Daoy (cell line): Measurements from ENCODE around the gene ZNF628. TPM values are rescaled to one million over a fixed set of nuclear protein-coding genes. Genes with fewer than 3 reads are reported as not detected.

Experiments used
- DNase-seq: peaks from one replicate; pipeline ENCODE4 v3.0.0-alpha.2; 2015; ENCODE audit warnings: low read depth
- total RNA-seq: library from RNA; depleted of rRNA; stranded (reverse); fragments of >200 nt; shearing (Covaris generic); gene quantifications from 2 replicates; pipeline ENCODE4 v1.2.3, GENCODE V29; 2014

The ZNF628 gene
- total RNA-seq, 1 experiment from 2014 or later: 3.4 TPM

DNA sequence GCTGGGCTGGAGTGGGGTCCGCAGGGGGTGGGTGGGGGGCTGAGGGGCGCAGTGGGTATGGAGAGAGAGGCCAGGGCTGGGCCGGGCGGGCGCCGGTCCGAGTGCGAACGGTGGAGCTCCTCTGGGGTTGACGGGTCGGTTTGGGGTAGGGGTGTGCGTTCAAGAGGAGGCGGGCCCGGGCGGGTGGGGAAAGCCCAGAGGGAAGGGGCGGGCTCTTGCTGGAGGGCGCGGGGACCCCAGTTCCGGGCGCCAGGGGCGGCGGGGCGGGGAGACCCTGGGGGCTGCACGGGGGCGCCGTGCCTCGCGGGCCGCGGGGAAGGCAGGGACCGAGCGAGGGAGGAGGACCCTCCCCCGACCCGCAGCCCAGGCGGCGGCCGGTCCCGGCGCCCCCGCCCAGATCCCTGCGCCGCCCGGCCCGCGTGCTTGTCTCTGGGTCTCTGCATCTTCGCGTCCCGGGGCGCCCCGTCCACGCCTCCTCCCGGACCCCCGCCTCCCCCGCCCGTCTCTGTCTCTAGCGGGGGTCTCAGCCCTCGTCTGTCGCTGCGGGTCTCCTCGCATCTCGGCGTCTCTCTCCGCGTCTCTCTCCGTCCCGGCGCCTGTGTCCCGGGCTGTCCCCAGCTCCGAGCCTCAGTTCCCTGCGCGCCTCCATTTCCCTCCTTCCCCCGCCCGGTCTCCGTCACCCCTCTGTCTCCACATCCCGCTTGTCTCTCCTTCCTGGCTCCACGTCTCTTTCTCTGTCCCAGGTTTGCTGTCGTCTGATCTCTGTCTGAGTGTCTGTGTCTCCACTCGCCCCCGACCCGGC is 25.1 kb upstream of the ZNF628 start:
- DNase-seq: peak; percentile 39

GRCh38 chr19:55451965-55452748 is 24.3 kb upstream of the ZNF628 start:
- peak; percentile 32 for DNase-seq

DNA sequence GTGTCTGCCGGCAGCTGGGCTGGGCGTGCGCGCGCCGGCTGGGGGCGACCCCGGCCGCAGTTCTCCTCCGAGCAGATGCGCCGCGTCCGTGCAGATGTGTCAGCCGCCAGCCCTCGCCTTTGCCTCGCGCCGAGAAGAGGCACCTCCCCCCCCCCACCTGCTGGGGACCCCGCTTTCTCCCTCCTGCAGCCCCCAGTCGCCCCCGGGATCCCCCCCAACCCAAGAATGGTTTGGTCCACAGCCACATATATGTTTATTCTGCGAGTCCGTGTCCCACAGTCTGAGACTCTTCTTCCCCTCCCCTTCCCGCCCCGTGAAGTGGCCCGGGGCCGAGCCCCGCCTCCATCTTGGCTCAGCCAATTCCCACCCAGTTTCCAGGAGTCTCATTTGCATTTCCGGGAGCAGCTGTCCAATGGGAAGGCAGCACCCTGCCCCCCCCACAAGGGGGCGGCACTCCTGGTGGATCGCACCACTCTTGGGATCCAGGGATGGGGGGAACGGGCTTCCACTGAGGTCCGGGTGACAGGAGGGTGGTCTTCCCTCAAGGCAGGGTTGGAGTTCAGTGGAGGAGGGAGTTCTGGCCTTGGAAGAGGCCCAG is 23.6 kb upstream of the ZNF628 start:
- DNase-seq: peak; percentile 85

GRCh38 chr19:55453511-55454260 is 22.7 kb upstream of the ZNF628 start:
- no peak for DNase-seq

DNA sequence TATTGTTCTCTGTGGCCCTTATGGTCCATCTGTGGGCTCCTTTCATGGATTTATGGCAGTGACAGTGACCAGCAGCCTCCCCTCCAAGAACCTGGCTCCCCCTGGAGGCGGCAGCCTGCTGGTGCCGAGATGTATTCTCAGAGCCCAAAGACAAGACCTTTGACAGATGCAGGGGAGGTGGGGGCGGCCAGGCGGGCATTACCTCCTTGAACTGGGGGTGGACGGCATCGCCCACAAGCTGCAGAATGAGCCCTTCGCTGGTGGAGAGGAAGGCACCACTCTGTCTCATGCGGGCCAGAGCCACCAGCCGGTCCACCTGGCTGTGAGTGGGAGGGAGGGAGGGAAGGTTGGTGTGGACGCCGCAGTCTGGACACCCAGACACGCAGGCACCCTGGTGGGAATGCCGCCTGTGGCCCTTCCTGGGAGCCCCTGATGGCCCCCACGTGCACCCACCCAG is 21.6 kb upstream of the ZNF628 start:
- peak; percentile 51 for DNase-seq

DNA sequence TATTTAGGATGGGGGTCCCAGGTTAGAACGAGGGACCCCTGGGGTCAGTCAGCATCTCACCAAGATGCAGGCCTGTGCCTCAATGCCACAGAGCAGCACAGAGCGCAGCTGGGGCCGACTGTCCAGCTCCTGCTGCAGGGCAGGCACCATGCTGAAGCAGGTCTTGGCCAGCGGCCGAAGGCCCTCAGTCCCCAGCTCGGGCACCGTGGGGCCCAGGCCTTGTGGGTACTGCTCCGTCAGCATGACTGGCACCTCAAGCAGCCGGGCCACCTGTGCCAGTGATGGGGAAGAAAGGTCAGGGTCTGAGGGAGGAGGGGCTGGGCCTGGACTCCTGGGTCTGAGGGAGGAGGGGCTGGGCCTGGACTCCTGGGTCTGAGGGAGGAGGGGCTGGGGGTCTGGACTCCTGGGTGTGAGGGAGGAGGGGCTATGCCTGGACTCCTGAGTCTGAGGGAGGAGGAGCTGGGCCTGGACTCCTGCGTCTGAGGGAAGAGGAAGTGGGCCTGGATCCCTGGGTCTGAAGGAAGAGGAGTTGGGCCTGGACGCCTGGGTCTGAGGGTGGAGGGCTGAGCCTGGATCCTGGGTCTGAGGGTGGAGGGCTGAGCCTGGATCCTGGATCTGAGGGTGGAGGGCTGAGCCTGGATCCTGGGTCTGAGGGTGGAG is 20.7 kb upstream of the ZNF628 start:
- no peak for DNase-seq

DNA sequence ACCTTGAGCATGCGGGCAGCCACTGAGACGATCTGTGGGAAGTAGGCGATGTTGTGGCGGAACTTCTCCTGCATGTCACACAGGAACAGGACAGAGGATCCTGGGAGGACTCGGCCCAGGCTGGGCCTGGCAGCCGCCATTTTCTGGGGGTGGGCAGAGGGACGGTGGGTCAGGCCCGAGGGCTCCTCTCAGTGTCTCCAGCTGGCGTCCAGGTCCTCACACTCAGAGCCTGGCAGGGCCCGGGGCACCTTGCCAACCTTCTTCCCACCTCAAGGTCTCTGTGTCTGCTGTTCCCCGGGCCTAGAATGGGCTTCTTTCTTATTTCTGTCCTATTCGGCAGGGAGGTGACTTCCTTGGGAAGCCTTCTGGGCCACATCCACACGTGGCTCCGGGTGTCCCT is 20.1 kb upstream of the ZNF628 start:
- no peak for DNase-seq

DNA sequence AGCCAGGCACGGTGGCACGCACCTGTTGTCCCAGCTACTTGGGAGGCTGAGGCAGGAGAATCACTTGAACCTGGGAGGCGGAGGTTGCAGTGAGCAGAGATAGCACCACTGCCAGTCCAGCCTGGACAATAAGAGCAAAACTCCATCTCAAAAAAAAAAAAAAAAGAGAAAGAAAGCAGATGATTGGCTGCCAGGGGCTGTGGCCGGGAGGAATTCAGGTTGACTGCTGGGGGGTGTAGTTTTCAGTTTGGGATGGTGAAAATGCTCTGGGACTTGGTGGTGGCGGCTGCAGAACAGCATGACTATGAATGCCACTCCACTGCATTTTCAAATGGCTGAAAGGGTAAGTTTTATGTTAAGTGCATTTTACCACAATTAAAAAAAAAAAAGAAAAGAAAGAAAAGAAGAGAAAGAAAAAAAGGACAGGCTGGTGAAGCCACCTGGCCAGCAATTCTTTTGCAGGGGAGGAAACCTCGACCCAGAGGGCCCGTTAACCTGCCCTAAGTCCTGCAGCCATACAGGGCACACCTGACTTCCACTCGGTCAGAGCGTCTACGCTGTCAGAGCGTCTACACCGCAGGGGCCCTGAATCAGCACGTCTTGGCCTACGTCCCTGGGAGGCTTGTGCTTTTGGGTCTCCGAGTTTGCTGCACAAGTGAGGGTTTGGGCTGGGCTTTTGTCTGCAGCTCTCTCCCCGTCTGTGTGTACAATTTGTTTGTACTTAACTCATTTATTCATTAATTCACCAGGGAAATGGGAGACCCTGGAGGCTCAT is 18.5 kb upstream of the ZNF628 start:
- DNase-seq: no peak

DNA sequence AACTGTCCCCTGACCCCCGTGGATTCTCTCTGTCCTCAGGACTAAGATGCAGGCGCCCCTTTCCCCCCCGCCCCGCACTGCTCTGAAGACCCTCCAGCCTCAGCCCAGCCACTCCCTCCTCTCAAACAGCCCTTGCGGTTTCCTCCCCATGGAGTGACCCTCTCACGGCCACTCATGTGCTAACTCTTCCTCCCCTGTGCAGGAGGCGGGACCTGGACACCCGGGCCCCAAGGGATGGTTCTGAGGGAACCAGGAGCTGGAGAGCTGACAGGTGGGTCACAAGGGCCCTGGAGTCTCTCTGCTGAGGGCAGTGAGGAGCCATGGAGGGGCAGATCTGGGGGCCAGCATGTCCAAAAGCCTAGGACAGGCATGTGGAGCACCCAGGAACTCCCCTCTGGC is 16.9 kb upstream of the ZNF628 start:
- no peak for DNase-seq

DNA sequence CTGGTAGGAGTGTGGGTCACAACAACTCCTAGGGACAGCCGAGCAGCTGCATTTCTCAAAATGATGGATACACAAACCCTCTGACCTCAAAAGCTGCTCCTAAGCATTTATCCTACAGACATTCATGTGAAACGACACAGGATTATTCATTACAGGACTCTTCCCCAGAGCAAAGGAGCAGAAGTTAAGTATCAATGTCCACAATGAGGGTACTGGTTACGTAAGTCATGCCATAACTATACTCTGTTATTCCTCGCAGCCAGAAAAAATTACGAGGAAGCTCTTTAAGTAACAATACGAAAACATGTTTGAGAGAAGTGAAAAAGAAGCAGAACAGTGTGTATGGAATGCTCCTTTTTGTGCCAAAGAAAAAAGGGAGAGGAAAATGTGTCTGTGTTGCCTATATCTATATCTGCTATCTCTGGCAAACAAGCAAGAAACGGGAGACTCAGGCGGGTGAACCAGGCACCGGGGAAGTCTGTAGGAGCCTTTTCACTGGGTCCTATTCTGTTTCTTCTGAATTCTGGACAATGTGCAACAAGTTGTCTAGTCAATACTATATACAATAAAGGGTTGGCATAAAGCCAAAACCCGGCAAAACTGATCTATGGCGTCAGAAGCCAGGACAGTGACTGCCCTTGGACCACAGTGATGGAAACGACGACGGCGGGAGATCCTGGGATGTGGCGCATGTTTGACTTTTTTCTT is 16.3 kb upstream of the ZNF628 start:
- no peak for DNase-seq

DNA sequence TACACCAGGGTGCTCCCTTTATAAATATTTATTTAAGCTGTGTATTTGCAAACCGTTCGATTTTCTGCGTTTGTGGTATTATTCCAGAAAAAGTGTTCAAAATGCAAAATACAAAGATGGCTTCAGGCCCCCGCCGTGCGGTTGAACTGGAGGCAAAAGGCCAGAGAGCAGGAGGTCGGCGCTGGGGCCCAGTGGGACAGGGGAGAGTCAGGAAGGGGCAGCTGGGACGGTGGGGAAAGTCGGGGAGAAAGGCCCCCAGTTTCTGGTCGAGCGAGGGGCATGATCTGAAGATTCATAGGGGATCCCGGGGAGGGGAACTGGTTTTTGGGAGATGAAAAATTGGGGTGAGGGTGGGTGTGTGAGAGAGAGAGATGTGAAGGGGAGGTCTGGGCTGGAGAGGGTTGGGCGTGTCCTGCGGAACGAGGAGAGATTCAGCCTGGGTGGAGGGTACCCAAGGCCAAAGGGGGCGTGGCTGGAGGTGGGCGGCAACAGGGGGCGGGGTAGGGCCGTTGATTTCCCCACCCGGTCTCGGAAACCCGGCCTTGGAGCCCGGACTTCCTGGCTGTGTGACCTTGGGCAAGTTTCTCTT is 15.7 kb upstream of the ZNF628 start:
- peak; percentile 83 for DNase-seq

GRCh38 chr19:55461259-55461973 is 15.0 kb upstream of the ZNF628 start, which contains the start of gene ISOC2:
Gene ISOC2, minus strand, starts transcription at chr19:55461642. Its CDS starts 5,156 bp downstream, at chr19:55456486.
- DNase-seq: peak; percentile 100

DNA sequence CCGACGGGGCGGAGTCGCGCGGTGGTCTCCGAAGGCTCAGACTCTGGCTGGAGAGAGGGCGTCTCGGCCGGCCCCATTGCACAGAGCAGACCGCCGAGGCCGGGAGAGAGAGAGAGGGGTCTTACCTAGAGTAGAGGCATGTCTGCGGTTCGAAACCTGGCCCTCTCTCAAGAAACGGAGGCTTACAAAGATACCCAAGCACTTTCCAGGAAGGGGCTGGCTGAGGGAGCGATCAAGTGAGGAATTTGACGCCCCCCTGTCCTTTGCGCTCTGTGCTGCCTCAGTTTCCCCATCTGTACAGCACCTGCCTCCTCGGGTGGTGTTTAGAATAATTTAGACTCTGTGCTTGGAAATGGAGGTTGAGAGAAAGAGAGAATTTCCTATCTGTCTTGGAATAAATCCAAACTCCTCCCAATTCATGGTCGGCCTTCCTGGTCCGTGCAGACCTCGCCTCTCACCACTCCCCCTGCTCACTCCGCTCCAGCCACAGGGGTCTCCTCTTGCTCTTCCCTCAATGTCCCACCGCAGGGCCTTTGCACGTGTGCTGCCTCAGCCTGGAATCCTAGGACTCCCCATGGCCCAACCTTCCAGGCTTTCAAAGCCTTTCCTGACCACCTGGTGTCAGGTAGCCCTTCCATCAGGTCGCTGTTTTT is 14.3 kb upstream of the ZNF628 start:
- no peak for DNase-seq

- DNase-seq: no peak
These were observed 13.7 kb upstream of the ZNF628 start for GRCh38 chr19:55462722-55463121.

DNA sequence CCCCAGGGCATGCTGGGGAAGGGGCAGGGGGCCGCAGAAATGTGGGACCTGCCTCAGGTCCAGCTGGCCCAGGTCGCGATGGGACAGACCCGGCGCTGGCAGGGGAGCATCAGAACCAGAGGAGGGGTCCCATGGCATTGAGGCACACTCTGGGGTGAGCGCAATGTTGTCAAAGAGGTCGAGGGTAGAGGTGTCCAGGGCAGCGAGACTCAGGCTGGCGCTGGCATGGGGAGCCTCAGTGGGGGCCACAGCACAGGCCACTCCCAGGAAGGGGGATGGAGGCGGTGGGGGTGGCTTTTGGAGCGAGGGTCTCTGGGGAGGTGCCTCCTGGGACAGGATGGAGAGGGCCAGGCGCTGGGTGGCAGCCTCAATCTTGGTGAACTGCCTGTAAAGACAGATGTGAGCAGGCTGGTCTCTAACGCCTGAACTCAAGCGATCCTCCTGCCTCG is 12.8 kb upstream of the ZNF628 start:
- no peak for DNase-seq

- DNase-seq: no peak
These were observed 12.3 kb upstream of the ZNF628 start for GRCh38 chr19:55464039-55464661.

- no peak for DNase-seq
These were observed 11.8 kb upstream of the ZNF628 start, which contains the start of gene C19orf85 for GRCh38 chr19:55464662-55465054. Gene C19orf85, minus strand, starts transcription at chr19:55464751. Its CDS starts 197 bp downstream, at chr19:55464554.
